ENCODE results near the gene NT5C2.
A peak's percentile ranks its signal among the peaks of the same experiment; 100 is the strongest.

NT5C2 gene

GRCh38 chr10:103104721-103105120 is 88.4 kb downstream of the NT5C2 start:
- no peak for ATAC-seq
- DNase-seq: no peak
- H3K4me1 Mint-ChIP-seq: no peaks in the 10 kb centered on the region
- H3K4me3 Mint-ChIP-seq: no peak overlapping the region
- H3K27me3 Mint-ChIP-seq: no peaks in the 10 kb centered on the region
- no peaks in the 10 kb centered on the region for H3K9me3 Mint-ChIP-seq
- H3K27ac Mint-ChIP-seq: no peak overlapping the region

- no peak overlapping the region for H3K4me3 Mint-ChIP-seq
- H3K9me3 Mint-ChIP-seq: no peaks in the 10 kb centered on the region
- ATAC-seq (no peak), DNase-seq (no peak)
- peak overlapping the region in 1 of 2 donors; percentile 46 for H3K27ac Mint-ChIP-seq
- no peaks in the 10 kb centered on the region for H3K4me1 Mint-ChIP-seq
- H3K27me3 Mint-ChIP-seq: no peaks in the 10 kb centered on the region
Measured at GRCh38 chr10:103103989-103104388, 89.1 kb downstream of the NT5C2 start.

GRCh38 chr10:103102195-103102594 is 90.9 kb downstream of the NT5C2 start:
- Mint-ChIP-seq H3K27ac (no peak overlapping the region), H3K4me1 (no peaks in the 10 kb centered on the region), H3K9me3 (no peaks in the 10 kb centered on the region), H3K27me3 (no peaks in the 10 kb centered on the region), H3K4me3 (no peak overlapping the region)
- no peak for ATAC-seq
- no peak for DNase-seq

GRCh38 chr10:103100620-103101019 is 92.5 kb downstream of the NT5C2 start:
- H3K4me1 Mint-ChIP-seq: no peaks in the 10 kb centered on the region
- DNase-seq (no peak), ATAC-seq (no peak)
- H3K27me3 Mint-ChIP-seq: no peaks in the 10 kb centered on the region
- no peak overlapping the region for H3K27ac Mint-ChIP-seq
- H3K9me3 Mint-ChIP-seq: no peaks in the 10 kb centered on the region
- H3K4me3 Mint-ChIP-seq: no peak overlapping the region

- Mint-ChIP-seq H3K27ac (no peak overlapping the region), H3K4me1 (no peaks in the 10 kb centered on the region), H3K4me3 (no peak overlapping the region), H3K27me3 (no peaks in the 10 kb centered on the region), H3K9me3 (no peaks in the 10 kb centered on the region)
- ATAC-seq (no peak), DNase-seq (no peak)
Measured at GRCh38 chr10:103098240-103098639, 94.8 kb downstream of the NT5C2 start.

GRCh38 chr10:103096130-103096529 is 96.9 kb downstream of the NT5C2 start:
- Mint-ChIP-seq H3K27ac (peak overlapping the region in 1 of 2 donors; percentile 69), H3K27me3 (no peaks in the 10 kb centered on the region), H3K9me3 (no peaks in the 10 kb centered on the region), H3K4me3 (no peak overlapping the region), H3K4me1 (no peaks in the 10 kb centered on the region)
- no peak for ATAC-seq
- no peak for DNase-seq

GRCh38 chr10:103095005-103095404 is 98.1 kb downstream of the NT5C2 start:
- peak overlapping the region in 1 of 2 donors; percentile 34 for H3K27ac Mint-ChIP-seq
- ATAC-seq (no peak), DNase-seq (no peak)
- H3K4me1 Mint-ChIP-seq: no peaks in the 10 kb centered on the region
- no peaks in the 10 kb centered on the region for H3K9me3 Mint-ChIP-seq
- H3K27me3 Mint-ChIP-seq: no peaks in the 10 kb centered on the region
- no peak overlapping the region for H3K4me3 Mint-ChIP-seq

- Mint-ChIP-seq H3K27ac (peak overlapping the region in 1 of 2 donors; percentile 42), H3K4me1 (no peaks in the 10 kb centered on the region), H3K27me3 (no peaks in the 10 kb centered on the region), H3K9me3 (no peaks in the 10 kb centered on the region), H3K4me3 (no peak overlapping the region)
- no peak for DNase-seq
- ATAC-seq: no peak
Measured at GRCh38 chr10:103090911-103091310, 102.2 kb downstream of the NT5C2 start.

- Mint-ChIP-seq H3K4me3 (no peak overlapping the region), H3K9me3 (no peaks in the 10 kb centered on the region), H3K27ac (peak overlapping the region in 1 of 2 donors; percentile 65), H3K27me3 (no peaks in the 10 kb centered on the region), H3K4me1 (no peaks in the 10 kb centered on the region)
- ATAC-seq: no peak
- DNase-seq: no peak
Measured at GRCh38 chr10:103089493-103089892, 103.6 kb downstream of the NT5C2 start.

- no peaks in the 10 kb centered on the region for H3K4me1 Mint-ChIP-seq
- ATAC-seq (no peak), DNase-seq (no peak)
- H3K4me3 Mint-ChIP-seq: no peak overlapping the region
- H3K9me3 Mint-ChIP-seq: no peaks in the 10 kb centered on the region
- H3K27ac Mint-ChIP-seq: no peak overlapping the region
- H3K27me3 Mint-ChIP-seq: no peaks in the 10 kb centered on the region
Measured at GRCh38 chr10:103086799-103087198, 106.3 kb downstream of the NT5C2 start.

GRCh38 chr10:103086261-103086660 is 106.8 kb downstream of the NT5C2 start:
- no peak overlapping the region for H3K27ac Mint-ChIP-seq
- no peaks in the 10 kb centered on the region for H3K9me3 Mint-ChIP-seq
- no peak overlapping the region for H3K4me3 Mint-ChIP-seq
- H3K4me1 Mint-ChIP-seq: no peaks in the 10 kb centered on the region
- ATAC-seq: no peak
- no peaks in the 10 kb centered on the region for H3K27me3 Mint-ChIP-seq
- DNase-seq: no peak

- no peak overlapping the region for H3K27ac Mint-ChIP-seq
- H3K9me3 Mint-ChIP-seq: no peaks in the 10 kb centered on the region
- DNase-seq: no peak
- H3K27me3 Mint-ChIP-seq: no peaks in the 10 kb centered on the region
- ATAC-seq: no peak
- no peak overlapping the region for H3K4me3 Mint-ChIP-seq
- H3K4me1 Mint-ChIP-seq: no peaks in the 10 kb centered on the region
Measured at GRCh38 chr10:103083977-103084320, 109.1 kb downstream of the NT5C2 start.

GRCh38 chr10:103083266-103083976 is 109.7 kb downstream of the NT5C2 start:
- no peak overlapping the region for H3K27ac Mint-ChIP-seq
- ATAC-seq (no peak), DNase-seq (no peak)
- H3K27me3 Mint-ChIP-seq: no peaks in the 10 kb centered on the region
- H3K9me3 Mint-ChIP-seq: no peaks in the 10 kb centered on the region
- H3K4me3 Mint-ChIP-seq: no peak overlapping the region
- H3K4me1 Mint-ChIP-seq: no peaks in the 10 kb centered on the region

GRCh38 chr10:103082683-103083082 is 110.4 kb downstream of the NT5C2 start:
- no peak for ATAC-seq
- H3K4me1 Mint-ChIP-seq: no peaks in the 10 kb centered on the region
- H3K9me3 Mint-ChIP-seq: no peaks in the 10 kb centered on the region
- H3K4me3 Mint-ChIP-seq: no peak overlapping the region
- no peak for DNase-seq
- no peaks in the 10 kb centered on the region for H3K27me3 Mint-ChIP-seq
- peak overlapping the region in 1 of 2 donors; percentile 50 for H3K27ac Mint-ChIP-seq

- no peaks in the 10 kb centered on the region for H3K4me1 Mint-ChIP-seq
- DNase-seq: no peak
- peak overlapping the region in 1 of 2 donors; percentile 56 for H3K27ac Mint-ChIP-seq
- no peak overlapping the region for H3K4me3 Mint-ChIP-seq
- no peaks in the 10 kb centered on the region for H3K9me3 Mint-ChIP-seq
- no peaks in the 10 kb centered on the region for H3K27me3 Mint-ChIP-seq
- peak; percentile 58 for ATAC-seq
Measured at GRCh38 chr10:103080891-103081581, 112.0 kb downstream of the NT5C2 start.

GRCh38 chr10:103079946-103080345 is 113.1 kb downstream of the NT5C2 start:
- Mint-ChIP-seq H3K9me3 (no peaks in the 10 kb centered on the region), H3K4me1 (no peaks in the 10 kb centered on the region), H3K4me3 (no peak overlapping the region), H3K27ac (peak overlapping the region in 1 of 2 donors; percentile 56), H3K27me3 (no peaks in the 10 kb centered on the region)
- no peak for ATAC-seq
- DNase-seq: no peak

- peak; percentile 18 for ATAC-seq
- H3K27ac Mint-ChIP-seq: no peak overlapping the region
- no peak overlapping the region for H3K4me3 Mint-ChIP-seq
- H3K9me3 Mint-ChIP-seq: no peaks in the 10 kb centered on the region
- DNase-seq: no peak
- H3K4me1 Mint-ChIP-seq: no peaks in the 10 kb centered on the region
- no peaks in the 10 kb centered on the region for H3K27me3 Mint-ChIP-seq
Measured at GRCh38 chr10:103079100-103079499, 114.0 kb downstream of the NT5C2 start.
